Measurements from ENCODE around the gene APOBEC3A.

APOBEC3A gene

GRCh38 chr22:38957046-38957770 lies at the start of gene APOBEC3A:
TSS of gene APOBEC3A (plus strand) at chr22:38957609. CDS start at chr22:38957692, 83 bp downstream.
- no peaks in the 10 kb centered on the region for H3K9me3 ChIP-seq (replicated peaks in 1 of 11)
- H3K9ac ChIP-seq, result peak within 1 kb of the TSS in 1 of 11 experiments; percentile 46; a peak in 1 of 22 replicates
- peaks cover 28 to 81% (median 65%) of the 10 kb centered on the region in 10 experiments for H3K4me1 ChIP-seq
- H3K27ac ChIP-seq, result peak within 1 kb of the TSS in 3 of 11 experiments; percentile 26 to 58 (median 27); a peak in 4 of 22 replicates
- H3K36me3 ChIP-seq, result no peaks in the 10 kb centered on the region
- peak within 1 kb of the TSS in 2 of 10 experiments; percentile 24 to 44; a peak in 1 of 20 replicates for H3K4me3 ChIP-seq
- H4K20me1 ChIP-seq, result no peaks in the 10 kb centered on the region
- peak within 1 kb of the TSS in 8 of 11 experiments; percentile 12 to 91 (median 54); a peak in 13 of 22 replicates for H3K4me2 ChIP-seq
- no peaks in the 10 kb centered on the region for H3K27me3 ChIP-seq
- no peak for TF ChIP-seq Cebpa-rat (IDR thresholded peaks at IDR 0.05)

- Histone ChIP-seq H3K27me3 (no peaks in the 10 kb centered on the region), H3K4me2 (no peak overlapping the region), H3K4me3 (no peak overlapping the region), H4K20me1 (no peaks in the 10 kb centered on the region), H3K4me1 (no peaks in the 10 kb centered on the region), H3K9ac (no peak overlapping the region), H3K27ac (no peak overlapping the region), H3K36me3 (no peaks in the 10 kb centered on the region), H3K9me3 (replicated peaks in 1 of 11) (peaks cover 30 to 47% (median 37%) of the 10 kb centered on the region in 11 experiments)
- TF ChIP-seq Cebpa-rat (IDR thresholded peaks at IDR 0.05), result no peak
Observed at GRCh38 chr22:38907767-38908166, 49.6 kb upstream of the APOBEC3A start.

- Histone ChIP-seq H3K9me3 (replicated peaks in 1 of 11) (peaks cover 0 to 14% (median 4%) of the 10 kb centered on the region in 11 experiments; a peak in 4 of 22 replicates), H3K27ac (no peak overlapping the region), H3K27me3 (no peaks in the 10 kb centered on the region), H3K4me1 (no peaks in the 10 kb centered on the region), H3K4me3 (no peak overlapping the region), H3K9ac (no peak overlapping the region), H3K36me3 (no peaks in the 10 kb centered on the region), H4K20me1 (no peaks in the 10 kb centered on the region), H3K4me2 (no peak overlapping the region)
- TF ChIP-seq Cebpa-rat (IDR thresholded peaks at IDR 0.05), result no peak
Observed at GRCh38 chr22:38911434-38911833, 46.0 kb upstream of the APOBEC3A start.

- H3K4me3 ChIP-seq, result no peak overlapping the region
- H3K9ac ChIP-seq, result no peak overlapping the region
- no peak overlapping the region for H3K4me2 ChIP-seq
- H3K36me3 ChIP-seq, result no peaks in the 10 kb centered on the region
- TF ChIP-seq Cebpa-rat (IDR thresholded peaks at IDR 0.05), result no peak
- H3K4me1 ChIP-seq, result no peaks in the 10 kb centered on the region
- H4K20me1 ChIP-seq, result no peaks in the 10 kb centered on the region
- no peak overlapping the region for H3K27ac ChIP-seq
- H3K27me3 ChIP-seq, result no peaks in the 10 kb centered on the region
- H3K9me3 ChIP-seq (replicated peaks in 1 of 11), result no peaks in the 10 kb centered on the region
Observed at GRCh38 chr22:38919631-38920190, 37.7 kb upstream of the APOBEC3A start.

- Histone ChIP-seq H3K9ac (no peak overlapping the region), H3K27ac (no peak overlapping the region)
Observed at GRCh38 chr22:38921120-38921519, 36.3 kb upstream of the APOBEC3A start.

GRCh38 chr22:38921806-38922205 lies 35.6 kb upstream of the APOBEC3A start:
- no peak overlapping the region for H3K27ac ChIP-seq
- TF ChIP-seq Cebpa-rat (IDR thresholded peaks at IDR 0.05), result no peak
- H3K4me3 ChIP-seq, result no peak overlapping the region
- no peaks in the 10 kb centered on the region for H3K9me3 ChIP-seq (replicated peaks in 1 of 11)
- H3K4me2 ChIP-seq, result no peak overlapping the region
- no peaks in the 10 kb centered on the region for H3K36me3 ChIP-seq
- no peaks in the 10 kb centered on the region for H4K20me1 ChIP-seq
- H3K27me3 ChIP-seq, result no peaks in the 10 kb centered on the region
- no peak overlapping the region for H3K9ac ChIP-seq
- no peaks in the 10 kb centered on the region for H3K4me1 ChIP-seq

More at GRCh38 chr22:38921120-38921519, 36.3 kb upstream of the APOBEC3A start:
- no peak for TF ChIP-seq Cebpa-rat (IDR thresholded peaks at IDR 0.05)
- no peaks in the 10 kb centered on the region for H3K4me1 ChIP-seq
- no peaks in the 10 kb centered on the region for H3K9me3 ChIP-seq (replicated peaks in 1 of 11)
- H3K27me3 ChIP-seq, result no peaks in the 10 kb centered on the region
- H4K20me1 ChIP-seq, result no peaks in the 10 kb centered on the region
- no peak overlapping the region for H3K4me3 ChIP-seq
- no peak overlapping the region for H3K4me2 ChIP-seq
- H3K36me3 ChIP-seq, result no peaks in the 10 kb centered on the region

- no peak overlapping the region for H3K9ac ChIP-seq
Observed at GRCh38 chr22:38923463-38924346, 33.7 kb upstream of the APOBEC3A start.

GRCh38 chr22:38924347-38924952 lies 33.0 kb upstream of the APOBEC3A start:
- no peaks in the 10 kb centered on the region for H3K36me3 ChIP-seq
- no peak for TF ChIP-seq Cebpa-rat (IDR thresholded peaks at IDR 0.05)
- no peak overlapping the region for H3K4me2 ChIP-seq
- H3K4me3 ChIP-seq, result no peak overlapping the region
- H4K20me1 ChIP-seq, result no peaks in the 10 kb centered on the region
- H3K4me1 ChIP-seq, result 0 out of 20 replicates have a peak, but pooled peaks cover 0 to 3% (median 0%) of the 10 kb centered on the region in 10 experiments
- H3K27me3 ChIP-seq, result no peaks in the 10 kb centered on the region
- H3K9ac ChIP-seq, result no peak overlapping the region
- no peaks in the 10 kb centered on the region for H3K9me3 ChIP-seq (replicated peaks in 1 of 11)
- H3K27ac ChIP-seq, result no peak overlapping the region

More at GRCh38 chr22:38923463-38924346, 33.7 kb upstream of the APOBEC3A start:
- no peak for TF ChIP-seq Cebpa-rat (IDR thresholded peaks at IDR 0.05)
- no peak overlapping the region for H3K4me3 ChIP-seq
- H3K27ac ChIP-seq, result no peak overlapping the region
- no peaks in the 10 kb centered on the region for H3K27me3 ChIP-seq
- no peak overlapping the region for H3K4me2 ChIP-seq
- H4K20me1 ChIP-seq, result no peaks in the 10 kb centered on the region
- H3K9me3 ChIP-seq (replicated peaks in 1 of 11), result no peaks in the 10 kb centered on the region
- H3K36me3 ChIP-seq, result no peaks in the 10 kb centered on the region
- H3K4me1 ChIP-seq, result 0 out of 20 replicates have a peak, but pooled peaks cover 0 to 3% (median 0%) of the 10 kb centered on the region in 10 experiments

All from BLaER1 treated with 17β-estradiol and CSF1 and Interleukin-3, amounts not matched to agents 10 nM and 100 nM (cell line).